Left renal cortex interstitium (tissue), 4 donors: Measurements from ENCODE around the gene IRX4. TPM values are rescaled to one million over a fixed set of nuclear protein-coding genes. Genes with fewer than 3 reads are reported as not detected.

Source experiments
- DNase-seq, 4 donors: peaks; one replicate each; pipeline ENCODE4 v3.0.0-alpha.2; 2013; ENCODE audit warnings: low read depth in 4 of 4, low spot score in 2 of 4, missing footprints in 1 of 4
- polyA plus RNA-seq, 4 donors: library from polyadenylated mRNA; unstranded; fragments of 120-200 nt; gene quantifications; one replicate each; pipeline ENCODE4 v1.2.1, GENCODE V29; 2013; ENCODE audit not compliant: insufficient read length in 4 of 4

The IRX4 gene
- polyA plus RNA-seq, 4 donors, result 0.40 to 0.86 (median 0.55) TPM

DNA sequence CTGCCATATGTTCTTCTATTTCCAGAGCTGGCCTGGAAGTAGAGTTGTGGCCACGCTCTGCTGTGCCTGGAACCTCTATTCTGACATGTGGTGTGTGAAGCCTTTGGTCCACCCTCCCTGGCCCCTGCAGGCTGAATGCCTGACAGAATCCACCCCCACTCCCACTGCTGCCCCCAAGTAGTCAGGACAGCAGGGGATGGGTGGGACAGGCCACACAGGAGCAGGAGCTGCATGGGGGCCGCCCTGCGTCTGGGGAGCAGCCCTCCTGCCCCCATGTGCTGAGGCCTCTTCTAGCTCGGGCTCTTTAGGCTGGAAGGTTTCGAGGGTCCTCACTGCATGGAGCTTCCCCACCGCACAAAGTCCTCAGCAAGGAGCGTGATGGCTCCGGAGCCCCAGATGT, 32.6 kb upstream of the IRX4 start:
- DNase-seq, result no peak

GRCh38 chr5:1914471-1914870, 31.7 kb upstream of the IRX4 start:
- no peak for DNase-seq

- no peak for DNase-seq
Measured at GRCh38 chr5:1913578-1913977, 30.9 kb upstream of the IRX4 start.

DNA sequence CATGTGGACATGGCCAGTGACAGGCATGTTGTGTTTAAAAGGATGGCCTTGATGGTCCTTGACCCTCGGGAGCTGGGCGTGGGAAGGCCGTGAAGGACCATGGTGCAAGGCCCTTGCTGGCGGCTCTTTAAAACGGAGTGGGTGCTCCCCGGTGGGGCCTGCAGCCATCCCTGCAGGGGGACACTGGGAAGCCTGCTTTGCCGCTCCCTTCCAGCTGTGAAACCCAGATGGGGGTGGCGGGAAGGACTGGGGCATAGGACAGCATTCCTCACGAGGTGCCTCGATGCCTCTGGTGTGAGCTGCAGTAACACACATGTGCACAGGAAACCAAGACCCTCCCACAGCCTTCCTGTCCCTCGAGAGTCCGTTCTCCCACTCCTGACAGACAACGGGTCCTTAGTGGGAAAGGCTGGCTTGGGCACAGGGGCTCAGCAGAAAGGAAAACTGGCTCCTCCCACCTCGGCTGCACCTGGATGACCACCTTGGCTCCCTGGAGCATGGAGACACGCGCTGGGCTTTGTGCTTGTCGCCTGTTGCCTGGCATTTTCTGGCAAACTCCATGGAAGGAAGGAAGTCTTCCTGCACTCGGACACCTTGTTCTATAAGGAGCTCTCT, 30.3 kb upstream of the IRX4 start:
- DNase-seq, result no peak

DNA sequence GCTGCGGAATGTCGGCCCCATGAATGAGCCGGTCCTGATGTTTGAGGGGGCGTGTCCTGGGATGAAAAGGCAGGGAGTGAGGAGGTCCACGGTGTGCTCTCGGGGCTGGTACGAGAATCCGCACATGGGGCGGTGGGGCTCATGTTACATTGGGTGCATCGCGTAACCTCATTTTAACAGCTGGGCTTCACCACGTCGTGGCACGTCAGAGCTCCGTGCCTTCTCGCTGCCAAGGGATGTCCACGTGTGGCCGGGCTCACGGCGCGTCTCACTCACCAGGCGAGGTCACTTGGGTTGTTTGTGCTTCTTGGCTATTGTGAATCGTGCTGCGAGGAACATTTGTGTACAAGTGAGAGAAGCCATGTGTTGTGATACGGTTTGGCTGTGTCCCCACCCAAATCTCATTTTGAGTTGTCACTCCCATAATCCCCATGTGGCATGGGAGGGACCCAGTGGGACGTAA, 29.1 kb upstream of the IRX4 start:
- DNase-seq, result no peak

- no peak for DNase-seq
Measured at GRCh38 chr5:1910861-1911772, 28.4 kb upstream of the IRX4 start.

DNA sequence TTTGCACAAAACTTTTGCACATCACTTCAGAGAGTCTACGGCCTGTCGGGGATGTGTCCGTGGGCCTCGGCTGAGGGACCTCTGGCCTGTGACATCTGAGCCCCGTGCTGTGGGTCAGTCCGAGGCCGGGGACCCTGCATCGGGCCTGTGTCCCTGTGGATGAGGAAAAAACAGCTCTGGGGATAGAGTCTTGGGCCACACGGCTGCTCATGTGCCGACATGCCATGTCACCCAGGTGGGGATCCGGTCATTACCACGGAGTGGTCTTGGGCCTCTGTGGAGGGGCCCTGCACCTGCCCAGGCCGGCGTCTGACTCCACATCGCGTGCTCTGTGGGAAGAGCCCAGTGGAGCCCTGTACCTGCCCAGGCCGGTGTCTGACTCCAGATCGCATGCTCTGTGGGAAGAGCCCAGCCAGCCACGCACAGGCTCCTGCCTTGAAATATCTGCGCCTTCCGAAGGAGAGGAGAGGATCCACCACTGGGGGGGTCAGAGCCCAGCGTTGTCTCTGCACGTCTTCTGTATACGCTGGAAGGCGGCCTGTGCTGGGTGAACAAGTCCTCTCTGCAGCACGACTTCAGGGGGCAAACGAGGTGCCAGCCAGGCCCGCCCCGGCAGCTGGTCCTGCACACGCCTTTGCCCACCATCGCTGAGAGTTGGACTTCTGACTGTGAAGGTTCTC, 27.5 kb upstream of the IRX4 start:
- no peak for DNase-seq

DNA sequence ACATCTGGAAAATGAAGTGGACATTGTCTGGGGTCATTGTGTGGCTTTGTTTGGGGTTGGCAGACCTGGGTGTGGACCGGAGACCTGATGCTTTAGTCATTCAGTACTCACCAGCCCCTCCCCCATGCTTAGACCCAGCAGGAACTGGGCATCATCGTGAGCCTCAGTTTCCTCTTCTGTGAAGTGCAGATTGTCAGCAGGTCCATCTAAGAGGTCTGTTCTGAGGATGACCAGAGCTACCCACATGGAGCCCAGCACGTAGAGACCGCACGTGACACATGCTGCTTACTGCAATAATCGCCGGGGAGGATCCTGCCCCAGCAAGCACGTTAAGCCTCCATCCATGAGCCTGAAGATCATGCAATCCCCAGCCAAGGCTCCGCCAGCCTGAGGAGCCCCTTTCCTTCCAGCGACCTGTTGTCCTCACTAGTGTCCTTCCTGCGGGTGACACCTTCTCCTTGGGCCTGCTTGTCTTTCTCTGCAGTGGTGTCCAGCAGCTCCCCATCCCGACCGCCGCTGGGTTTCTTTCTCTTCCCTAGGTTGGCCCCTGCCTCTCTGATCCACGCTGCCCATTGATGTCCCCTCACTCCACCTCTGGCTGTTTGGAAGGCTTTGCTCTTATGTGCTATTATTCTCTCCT, 26.7 kb upstream of the IRX4 start:
- DNase-seq, result no peak

- DNase-seq, result no peak
Measured at GRCh38 chr5:1908931-1909330, 26.2 kb upstream of the IRX4 start.

GRCh38 chr5:1907616-1908015, 24.9 kb upstream of the IRX4 start:
- no peak for DNase-seq

GRCh38 chr5:1905108-1905507, 22.4 kb upstream of the IRX4 start:
- no peak for DNase-seq

DNA sequence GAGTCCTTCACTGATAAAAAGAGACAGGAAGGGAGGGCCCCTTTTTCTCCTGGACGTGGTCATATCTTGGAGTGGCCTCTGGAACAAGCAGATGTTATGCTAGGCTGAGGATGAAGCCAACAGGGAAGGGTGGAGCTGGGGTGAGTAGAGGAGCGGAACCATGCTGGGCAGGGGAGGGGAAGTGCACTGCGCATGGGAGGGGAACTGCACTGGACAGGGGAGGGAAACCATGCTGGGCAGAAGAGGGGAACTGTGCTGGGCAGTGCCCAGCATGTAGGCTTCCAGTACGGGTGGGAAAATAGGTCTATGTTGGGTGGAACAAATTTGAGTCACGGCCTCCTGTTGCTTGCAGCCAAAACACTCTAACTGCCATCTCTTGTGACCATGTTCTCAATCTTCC, 19.3 kb upstream of the IRX4 start:
- no peak for DNase-seq

- no peak for DNase-seq
Measured at GRCh38 chr5:1901061-1901460, 18.3 kb upstream of the IRX4 start.

DNA sequence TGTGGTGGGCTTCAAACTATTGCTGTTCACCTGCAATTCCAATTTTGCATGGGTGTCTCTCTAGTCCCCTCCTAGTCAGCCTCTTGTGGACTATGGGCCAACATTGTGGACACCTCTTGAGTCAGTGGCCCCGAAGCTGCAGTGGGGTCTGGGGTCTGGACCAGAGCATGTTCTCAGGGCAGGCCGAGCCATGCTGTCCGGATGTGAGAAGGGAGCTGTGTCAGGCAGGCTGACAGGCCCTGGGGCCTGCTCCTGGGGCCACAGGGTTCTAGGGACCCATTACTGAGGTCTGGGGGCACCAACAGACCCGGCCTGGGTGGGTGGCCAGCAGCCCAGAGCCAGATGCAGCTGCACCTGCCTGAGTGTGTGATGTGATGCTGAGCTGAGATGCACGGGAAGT, 16.5 kb upstream of the IRX4 start:
- no peak for DNase-seq

DNA sequence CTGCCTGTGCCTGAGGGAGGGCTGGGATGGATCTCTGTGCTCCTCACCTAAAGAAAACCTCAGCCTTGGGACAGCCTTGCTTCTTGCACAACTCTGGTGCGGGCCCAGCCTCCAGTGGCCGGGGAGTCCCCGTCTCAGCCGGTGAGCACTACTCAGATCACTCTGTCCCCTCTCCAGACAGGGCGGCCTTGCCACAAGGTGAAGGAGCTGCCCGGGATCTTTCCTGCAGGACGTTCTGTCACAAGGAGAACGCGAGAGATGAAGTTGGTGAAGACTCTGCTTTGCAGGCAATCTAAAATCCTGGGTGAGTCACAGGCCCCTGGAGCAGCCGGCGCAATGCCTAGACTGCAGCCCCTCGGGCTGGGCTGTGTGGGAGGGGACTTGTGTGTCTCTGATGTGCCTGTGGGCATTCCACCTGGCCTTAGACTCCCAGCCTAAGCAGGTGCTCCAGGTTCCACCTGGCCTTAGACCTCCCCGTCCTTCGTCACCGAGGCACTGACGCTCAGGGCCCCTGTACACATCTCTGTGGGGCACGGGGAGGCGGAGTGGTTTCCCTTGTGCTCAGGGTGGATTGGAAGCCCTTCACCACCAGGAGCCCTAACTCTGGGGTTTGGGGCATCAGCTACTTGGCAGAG, 15.2 kb upstream of the IRX4 start:
- no peak for DNase-seq

GRCh38 chr5:1897386-1897785, 14.7 kb upstream of the IRX4 start:
- no peak for DNase-seq

GRCh38 chr5:1896602-1897376, 14.1 kb upstream of the IRX4 start:
- DNase-seq, result no peak

DNA sequence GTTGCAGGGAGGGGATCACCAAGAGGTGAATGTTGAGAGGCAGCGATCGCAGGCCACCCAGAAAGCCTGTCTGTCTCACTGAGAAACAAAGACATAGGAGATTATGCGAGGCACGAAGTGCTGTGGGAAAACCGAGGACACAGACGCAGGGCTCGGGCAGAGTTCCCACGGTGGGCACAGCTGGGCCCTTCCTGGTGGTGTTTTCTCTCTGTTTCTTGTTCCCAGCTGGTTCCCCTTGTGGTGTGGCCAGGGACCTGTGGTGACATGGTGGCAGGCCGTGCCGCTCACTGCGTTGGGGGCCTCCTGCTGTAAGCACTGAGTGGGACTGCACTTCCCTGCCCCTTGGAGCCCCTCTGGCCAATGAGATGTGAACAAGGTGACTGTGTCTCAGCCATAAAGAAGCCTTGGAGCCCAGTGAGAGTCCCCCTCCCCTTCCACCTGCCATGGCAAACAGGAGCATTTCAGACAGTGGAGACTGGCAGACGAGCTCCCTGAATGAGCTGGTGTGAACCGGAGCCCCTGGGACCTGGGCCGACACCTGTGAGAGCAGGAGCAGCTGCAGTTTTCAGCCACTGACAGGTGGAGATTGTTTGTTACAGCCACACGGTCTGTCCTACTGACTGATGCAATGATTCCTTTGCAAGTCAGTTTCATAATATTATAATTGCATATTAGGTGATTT, 13.2 kb upstream of the IRX4 start:
- DNase-seq, result no peak

DNA sequence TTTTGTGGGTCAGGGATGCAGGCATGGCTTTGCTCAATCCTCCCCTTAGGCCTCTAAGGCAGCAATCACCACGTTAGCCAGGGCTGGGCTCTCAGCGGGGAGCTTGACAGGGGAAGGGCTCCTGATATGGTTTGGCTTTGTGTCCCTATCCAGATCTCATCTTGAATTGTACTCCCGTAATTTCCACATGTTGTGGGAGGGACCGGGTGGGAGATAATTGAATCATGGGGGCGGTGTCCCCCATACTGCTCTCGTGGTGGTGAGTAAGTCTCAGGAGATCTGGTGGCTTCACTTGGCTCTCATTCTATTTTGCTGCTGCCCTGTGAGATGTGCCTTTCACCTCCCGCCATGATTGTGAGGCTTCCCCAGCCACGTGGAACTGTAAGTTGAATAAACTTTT, 11.5 kb upstream of the IRX4 start:
- DNase-seq, result no peak
